ENCODE measurements around the gene RETNLB. TPM values are rescaled to one million over a fixed set of nuclear protein-coding genes. Genes with fewer than 3 reads are reported as not detected.

RETNLB gene
- total RNA-seq, 1 donor from 2014 or later = not detected

Other genes with a start within 250 kb of the RETNLB start
- 0.52 TPM for gene MYH15, start 246.8 kb downstream of the RETNLB start, total RNA-seq
- gene CIP2A, start 168.0 kb downstream of the RETNLB start, total RNA-seq = 7.1 TPM
- 22.8 TPM for gene DZIP3, start 167.7 kb downstream of the RETNLB start, total RNA-seq
- 0.96 TPM for gene TRAT1, start 65.4 kb upstream of the RETNLB start, total RNA-seq
- gene GUCA1C, start 196.5 kb upstream of the RETNLB start, total RNA-seq = not detected

Measured in ureter (tissue), 1 donor.